ENCODE measurements around the gene RHBDL2.

RHBDL2 gene

GRCh38 chr1:38964140-38964548 lies 22.5 kb upstream of the RHBDL2 start:
- TF ChIP-seq REST (IDR thresholded peaks at IDR 0.05; ENCODE audit: low read depth) (no peak), YY1 (IDR thresholded peaks at IDR 0.05; ENCODE audit: low read depth) (no peak), RAD21 (IDR thresholded peaks at IDR 0.05; ENCODE audit: low read depth) (peak; percentile 61)

- TF ChIP-seq CEBPB (IDR thresholded peaks at IDR 0.05) (peak; percentile 88), REST (IDR thresholded peaks at IDR 0.05; ENCODE audit: low read depth) (no peak)
Measured at GRCh38 chr1:38962560-38962959, 20.9 kb upstream of the RHBDL2 start.

GRCh38 chr1:38962113-38962512 lies 20.5 kb upstream of the RHBDL2 start:
- TF ChIP-seq TCF12 (IDR thresholded peaks at IDR 0.05; ENCODE audit: low read depth) (no peak), REST (IDR thresholded peaks at IDR 0.05; ENCODE audit: low read depth) (no peak)

GRCh38 chr1:38958967-38959366 lies 17.3 kb upstream of the RHBDL2 start:
- peak; percentile 87 for TF ChIP-seq TEAD4 (IDR thresholded peaks at IDR 0.05)
- TF ChIP-seq TAF1 (IDR thresholded peaks at IDR 0.05; ENCODE audit: low read depth): no peak

GRCh38 chr1:38953433-38953860 lies 11.8 kb upstream of the RHBDL2 start:
- no peak for TF ChIP-seq ZBTB7A (IDR thresholded peaks at IDR 0.05; ENCODE audit: low read depth)
- TF ChIP-seq CEBPB (IDR thresholded peaks at IDR 0.05): no peak
- TF ChIP-seq FOXM1 (IDR thresholded peaks at IDR 0.05; ENCODE audit: borderline replicate concordance, low read depth): no peak
- TF ChIP-seq USF1 (IDR thresholded peaks at IDR 0.05): no peak
- TF ChIP-seq TEAD4 (IDR thresholded peaks at IDR 0.05): no peak
- no peak for TF ChIP-seq TAF1 (IDR thresholded peaks at IDR 0.05; ENCODE audit: low read depth)
- no peak for TF ChIP-seq CREB1 (IDR thresholded peaks at IDR 0.05; ENCODE audit: low read depth)
- no peak for TF ChIP-seq MAX (IDR thresholded peaks at IDR 0.05)
- no peak for TF ChIP-seq TCF12 (IDR thresholded peaks at IDR 0.05; ENCODE audit: low read depth)
- TF ChIP-seq EGR1 (IDR thresholded peaks at IDR 0.05): no peak
- TF ChIP-seq RAD21 (IDR thresholded peaks at IDR 0.05; ENCODE audit: low read depth): no peak
- TF ChIP-seq REST (IDR thresholded peaks at IDR 0.05; ENCODE audit: low read depth): no peak
- no peak for TF ChIP-seq YY1 (IDR thresholded peaks at IDR 0.05; ENCODE audit: low read depth)

All from Ishikawa (cell line).